Stomach smooth muscle (tissue), 2 donors: ENCODE results near the gene ZFP64.
"Not testable (repeated sequence)": the region's sequence is repeated elsewhere in the genome, so short reads cannot be mapped to it uniquely, and the experiment has no call there.

Experiments used
- H3K27ac ChIP-seq: one replicate; pipeline ENCODE4 v1.7.0; 2013; ENCODE audit warnings: mild to moderate bottlenecking, low read length, inconsistent platforms
- H3K27me3 ChIP-seq, 2 donors: one replicate each; pipeline ENCODE4 v1.7.0; 2013; ENCODE audit warnings: low read length in 2 of 2; ENCODE audit not compliant: insufficient read depth in 2 of 2, control insufficient read depth in 1 of 2
- H3K36me3 ChIP-seq, 2 donors: one replicate each; pipeline ENCODE4 v1.7.0; 2013; ENCODE audit warnings: low read length in 2 of 2; ENCODE audit not compliant: control insufficient read depth in 2 of 2, insufficient read depth in 2 of 2
- H3K4me1 ChIP-seq: one replicate; pipeline ENCODE4 v1.7.0; 2013; ENCODE audit warnings: low read length; ENCODE audit not compliant: control insufficient read depth, insufficient read depth
- H3K4me3 ChIP-seq, 2 donors: one replicate each; pipeline ENCODE4 v1.7.0; 2013; ENCODE audit warnings: low read length in 2 of 2
- H3K9ac ChIP-seq, 2 donors: one replicate each; pipeline ENCODE4 v1.7.0; 2013; ENCODE audit warnings: low read length in 2 of 2, mild to moderate bottlenecking in 1 of 2
- H3K9me3 ChIP-seq, 2 donors: one replicate each; pipeline ENCODE4 v1.7.0; 2013; ENCODE audit warnings: low read length in 2 of 2; ENCODE audit not compliant: control insufficient read depth in 2 of 2
- donor health status: healthy.
- donor health status: Pancreatic carcinoma.

The ZFP64 gene

GRCh38 chr20:52201395-52201794, 9.8 kb upstream of the ZFP64 start:
- Histone ChIP-seq H3K27me3 (peaks cover 0 to 2% of the 10 kb centered on the region in 2 donors), H3K4me3 (no peak overlapping the region), H3K4me1 (no peaks in the 10 kb centered on the region), H3K36me3 (no peaks in the 10 kb centered on the region), H3K9me3 (no peaks in the 10 kb centered on the region), H3K27ac (no peak overlapping the region), H3K9ac (no peak overlapping the region)

- Histone ChIP-seq H3K27ac (no peak overlapping the region), H3K4me3 (no peak overlapping the region), H3K9ac (no peak overlapping the region), H3K27me3 (peaks cover 0 to 2% of the 10 kb centered on the region in 2 donors), H3K9me3 (no peaks in the 10 kb centered on the region), H3K4me1 (no peaks in the 10 kb centered on the region), H3K36me3 (no peaks in the 10 kb centered on the region)
Observed at GRCh38 chr20:52200870-52201269, 9.3 kb upstream of the ZFP64 start.

GRCh38 chr20:52196845-52197244, 5.3 kb upstream of the ZFP64 start:
- no peaks in the 10 kb centered on the region for H3K36me3 ChIP-seq
- H3K9ac ChIP-seq = no peak overlapping the region
- no peak overlapping the region for H3K27ac ChIP-seq
- H3K9me3 ChIP-seq = no peaks in the 10 kb centered on the region
- no peak overlapping the region for H3K4me3 ChIP-seq
- H3K27me3 ChIP-seq = peaks cover 0 to 2% of the 10 kb centered on the region in 2 donors
- H3K4me1 ChIP-seq = peaks cover 4% of the 10 kb centered on the region

- no peak overlapping the region for H3K27ac ChIP-seq
- no peaks in the 10 kb centered on the region for H3K27me3 ChIP-seq
- no peaks in the 10 kb centered on the region for H3K36me3 ChIP-seq
- H3K4me1 ChIP-seq = peaks cover 12% of the 10 kb centered on the region
- no peaks in the 10 kb centered on the region for H3K9me3 ChIP-seq
- H3K9ac ChIP-seq = no peak overlapping the region
- H3K4me3 ChIP-seq = no peak overlapping the region
Observed at GRCh38 chr20:52193886-52194545, 2.4 kb upstream of the ZFP64 start.

GRCh38 chr20:52193133-52193532, 1.6 kb upstream of the ZFP64 start:
- peaks cover 12% of the 10 kb centered on the region for H3K4me1 ChIP-seq
- H3K9ac ChIP-seq = no peak overlapping the region
- H3K36me3 ChIP-seq = no peaks in the 10 kb centered on the region
- no peak overlapping the region for H3K27ac ChIP-seq
- no peaks in the 10 kb centered on the region for H3K27me3 ChIP-seq
- no peak overlapping the region for H3K4me3 ChIP-seq
- H3K9me3 ChIP-seq = no peaks in the 10 kb centered on the region

GRCh38 chr20:52192719-52193007, 1.1 kb upstream of the ZFP64 start:
- not testable (repeated sequence) for H3K4me3 ChIP-seq, H3K36me3 ChIP-seq, H3K27me3 ChIP-seq, H3K9me3 ChIP-seq
- Histone ChIP-seq H3K9ac (peak overlapping the region; percentile 80 to 83), H3K27ac (peak overlapping the region; percentile 60), H3K4me1 (peaks cover 12% of the 10 kb centered on the region)

GRCh38 chr20:52191916-52192718, 538 bp upstream of the ZFP64 start:
- Histone ChIP-seq H3K4me1 (peaks cover 12% of the 10 kb centered on the region), H3K9me3 (no peaks in the 10 kb centered on the region), H3K27ac (peak overlapping the region; percentile 60), H3K36me3 (no peaks in the 10 kb centered on the region), H3K9ac (peak overlapping the region; percentile 80 to 83), H3K27me3 (no peaks in the 10 kb centered on the region), H3K4me3 (peak overlapping the region; percentile 90 to 93)

- Histone ChIP-seq H3K4me3 (peak overlapping the region; percentile 90 to 93), H3K27ac (peak overlapping the region; percentile 60), H3K9me3 (no peaks in the 10 kb centered on the region)
Observed at GRCh38 chr20:52190437-52191131, 995 bp downstream of the ZFP64 start.

GRCh38 chr20:52181766-52182165, 9.8 kb downstream of the ZFP64 start:
- Histone ChIP-seq H3K4me3 (no peak overlapping the region), H3K27me3 (no peaks in the 10 kb centered on the region), H3K27ac (no peak overlapping the region), H3K9me3 (no peaks in the 10 kb centered on the region), H3K4me1 (no peaks in the 10 kb centered on the region), H3K9ac (no peak overlapping the region), H3K36me3 (peaks cover 4 to 26% of the 10 kb centered on the region in 2 donors)

More at GRCh38 chr20:52190437-52191131, 995 bp downstream of the ZFP64 start:
- Histone ChIP-seq H3K36me3 (peaks cover 4 to 6% of the 10 kb centered on the region in 2 donors), H3K9ac (peak overlapping the region; percentile 83 to 85), H3K4me1 (peaks cover 12% of the 10 kb centered on the region), H3K27me3 (no peaks in the 10 kb centered on the region)

- peaks cover 0 to 23% of the 10 kb centered on the region in 2 donors for H3K36me3 ChIP-seq
- H3K27me3 ChIP-seq = no peaks in the 10 kb centered on the region
- H3K9ac ChIP-seq = no peak overlapping the region
- H3K9me3 ChIP-seq = no peaks in the 10 kb centered on the region
- H3K4me1 ChIP-seq = no peaks in the 10 kb centered on the region
- no peak overlapping the region for H3K27ac ChIP-seq
- no peak overlapping the region for H3K4me3 ChIP-seq
Observed at GRCh38 chr20:52180180-52180840, 11.3 kb downstream of the ZFP64 start.
